Chondrocyte (in vitro differentiated cells): ENCODE results near the gene OTOS. TPM values are rescaled to one million over a fixed set of nuclear protein-coding genes. Genes with fewer than 3 reads are reported as not detected.
A peak's percentile ranks its signal among the peaks of the same experiment; 100 is the strongest.

Experiments
- DNase-seq: peaks from one replicate; pipeline ENCODE4 v3.0.0; 2021; ENCODE audit warnings: mixed read lengths, low spot score
- H3K27ac Mint-ChIP-seq: one replicate; pipeline ENCODE4 v1.8.0; 2021; ENCODE audit warnings: mild to moderate bottlenecking, moderate library complexity, mixed read lengths; ENCODE audit not compliant: unreplicated experiment
- H3K27me3 Mint-ChIP-seq: 2 replicates; pipeline ENCODE4 v1.8.0; 2021; ENCODE audit warnings: low read depth, mixed read lengths
- H3K36me3 Mint-ChIP-seq: 2 replicates; pipeline ENCODE4 v1.8.0; 2021; ENCODE audit warnings: low read depth, mixed read lengths
- H3K4me1 Mint-ChIP-seq: 2 replicates; pipeline ENCODE4 v1.8.0; 2021; ENCODE audit warnings: low read depth, mild to moderate bottlenecking, mixed read lengths
- H3K4me3 Mint-ChIP-seq: one replicate; pipeline ENCODE4 v1.8.0; 2021; ENCODE audit warnings: mild to moderate bottlenecking, moderate library complexity, mixed read lengths; ENCODE audit not compliant: unreplicated experiment
- H3K9me3 Mint-ChIP-seq: 2 replicates; pipeline ENCODE4 v1.8.0; 2021; ENCODE audit warnings: low read depth, mixed read lengths
- CTCF ChIP-seq: fragments of 200-600 bp; sonication (generic); IDR thresholded peaks from 2 replicates; pipeline ENCODE4 v1.5.0; 2021; ENCODE audit warnings: antibody characterized with exemption, mild to moderate bottlenecking, moderate library complexity
- total RNA-seq: library from RNA; stranded (reverse); gene quantifications from 3 replicates; pipeline ENCODE4 v1.2.1, GENCODE V29; 2021

Gene OTOS
- total RNA-seq, 1 donor from 2014 or later: not detected

- Mint-ChIP-seq H3K36me3 (peaks cover 3% of the 10 kb centered on the region), H3K27me3 (peaks cover 28% of the 10 kb centered on the region), H3K27ac (no peak overlapping the region), H3K4me3 (no peak overlapping the region), H3K9me3 (peaks cover 3% of the 10 kb centered on the region), H3K4me1 (no peaks in the 10 kb centered on the region)
- TF ChIP-seq CTCF: no peak
- no peak for DNase-seq
These were observed 29.2 kb downstream of the OTOS start for GRCh38 chr2:240111253-240111652.

DNA sequence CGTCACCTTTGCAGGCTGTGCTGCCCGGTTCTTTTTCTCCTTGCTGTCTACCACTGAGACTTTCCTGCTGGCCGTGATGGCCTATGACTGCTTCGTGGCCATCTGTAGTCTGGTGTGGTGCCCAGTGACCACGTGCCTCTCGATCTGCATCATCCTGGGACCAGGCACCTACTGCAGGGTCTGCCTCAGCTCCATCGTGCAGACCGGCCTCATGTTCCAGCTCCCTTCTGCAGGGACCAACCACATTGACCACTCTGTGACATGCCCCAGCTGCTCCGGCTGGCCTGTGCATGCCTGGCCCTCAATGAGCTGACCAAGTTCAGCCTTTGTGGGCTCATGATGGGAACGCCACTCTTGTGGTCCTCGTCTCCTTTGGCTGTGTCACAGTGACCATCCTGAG, 31.1 kb downstream of the OTOS start:
- no peak for TF ChIP-seq CTCF
- Mint-ChIP-seq H3K9me3 (no peaks in the 10 kb centered on the region), H3K27ac (no peak overlapping the region), H3K4me1 (no peaks in the 10 kb centered on the region), H3K27me3 (peaks cover 28% of the 10 kb centered on the region), H3K4me3 (no peak overlapping the region), H3K36me3 (no peaks in the 10 kb centered on the region)
- peak; percentile 48 for DNase-seq

DNA sequence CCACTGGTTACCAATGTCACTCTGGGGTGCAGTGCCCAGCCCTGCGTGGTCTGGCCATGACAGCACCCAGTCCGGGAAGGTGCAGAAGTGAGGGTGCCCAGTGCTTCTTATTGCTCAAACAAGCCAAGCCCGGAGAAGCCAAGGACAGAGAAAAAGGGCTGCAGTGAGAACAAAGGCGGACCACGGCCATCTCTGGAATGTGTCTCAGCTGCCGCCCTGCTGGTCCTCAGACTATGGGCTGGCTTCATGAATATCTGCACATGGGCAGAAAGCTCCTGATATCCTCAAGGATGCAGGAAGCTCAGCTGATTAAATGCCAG, 33.0 kb downstream of the OTOS start:
- Mint-ChIP-seq H3K36me3 (no peaks in the 10 kb centered on the region), H3K27me3 (peaks cover 30% of the 10 kb centered on the region), H3K4me1 (no peaks in the 10 kb centered on the region), H3K27ac (no peak overlapping the region), H3K4me3 (no peak overlapping the region), H3K9me3 (no peaks in the 10 kb centered on the region)
- TF ChIP-seq CTCF: no peak
- peak; percentile 43 for DNase-seq

GRCh38 chr2:240106765-240107476, 33.5 kb downstream of the OTOS start:
- Mint-ChIP-seq H3K4me3 (no peak overlapping the region), H3K27me3 (peaks cover 31% of the 10 kb centered on the region), H3K4me1 (no peaks in the 10 kb centered on the region), H3K36me3 (no peaks in the 10 kb centered on the region), H3K27ac (no peak overlapping the region), H3K9me3 (no peaks in the 10 kb centered on the region)
- peak; percentile 63 for DNase-seq
- TF ChIP-seq CTCF: no peak

DNA sequence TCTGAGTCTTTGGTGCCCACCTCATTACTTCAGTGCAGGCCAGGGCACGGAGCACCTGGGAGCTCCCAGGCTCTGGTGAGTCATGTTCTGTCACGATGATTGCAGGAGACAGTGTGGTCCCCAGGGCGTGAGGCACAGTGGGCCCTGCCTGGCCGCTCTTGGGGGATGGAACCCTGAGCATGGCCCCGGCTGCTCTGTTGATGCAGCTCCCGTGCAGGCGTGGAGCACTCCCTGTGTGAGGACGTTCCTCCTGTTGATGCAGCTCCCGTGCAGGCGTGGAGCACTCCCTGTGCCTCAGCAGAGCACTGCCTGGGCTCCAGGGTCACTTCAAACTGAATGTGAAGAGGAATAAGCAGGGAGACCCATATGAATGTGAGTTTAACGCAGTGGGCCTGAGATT, 34.5 kb downstream of the OTOS start:
- H3K36me3 Mint-ChIP-seq: no peaks in the 10 kb centered on the region
- H3K4me1 Mint-ChIP-seq: no peaks in the 10 kb centered on the region
- H3K9me3 Mint-ChIP-seq: peaks cover 5% of the 10 kb centered on the region
- H3K4me3 Mint-ChIP-seq: no peak overlapping the region
- no peak overlapping the region for H3K27ac Mint-ChIP-seq
- peak; percentile 58 for DNase-seq
- H3K27me3 Mint-ChIP-seq: peaks cover 32% of the 10 kb centered on the region
- TF ChIP-seq CTCF: no peak
